ENCODE results near the gene HOXD4.

Gene HOXD4

DNA sequence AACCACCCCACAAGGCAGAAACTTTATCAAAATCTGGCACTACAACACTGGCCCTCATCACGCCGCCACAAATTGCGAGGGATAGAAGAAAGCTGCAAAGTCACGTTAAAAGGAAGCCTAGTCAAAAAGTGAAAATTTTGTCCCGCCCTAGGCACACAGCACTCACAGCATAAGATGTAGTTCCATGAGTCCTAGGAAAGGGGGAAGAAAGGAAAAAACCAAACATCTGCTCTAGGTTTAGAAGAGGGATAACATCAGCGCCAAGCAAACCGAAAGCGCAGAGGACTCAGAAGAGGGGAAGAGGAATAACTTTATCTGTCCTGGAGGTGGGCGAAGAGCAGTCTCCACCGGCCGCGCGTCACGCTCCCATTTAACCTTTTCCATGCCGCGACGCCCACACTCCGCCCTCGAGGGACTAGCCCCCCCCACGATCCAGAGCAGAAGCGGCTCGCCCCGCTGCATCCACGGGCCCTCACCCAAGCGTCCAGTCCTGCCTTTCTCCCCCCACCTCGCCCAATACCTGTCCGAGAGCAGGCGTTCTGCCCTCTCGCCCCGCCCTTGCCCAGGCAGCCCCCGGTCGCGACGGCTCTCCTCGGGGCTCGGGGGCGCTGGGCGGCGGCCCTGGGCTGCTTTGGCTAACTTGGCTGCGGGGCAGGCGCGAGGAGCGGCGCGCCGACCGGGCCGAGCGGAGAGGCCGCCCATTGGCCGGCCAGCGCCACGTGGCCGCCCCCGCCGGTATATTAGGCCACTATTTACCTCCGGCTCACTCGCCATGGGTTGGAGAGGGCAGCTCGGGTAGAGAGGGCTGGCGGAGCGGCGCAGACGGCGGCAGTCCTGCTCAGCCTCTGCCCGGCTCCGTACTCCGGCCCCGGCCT is 36.8 kb downstream of the HOXD4 start, which contains the start of gene HOXD1:
Gene HOXD1, plus strand, starts transcription at position 770 of the 875 bp plus-strand sequence. CDS start 134 bp downstream, outside the sequence.
- DNase-seq (ENCODE audit: low read depth in 2 of 3, low spot score in 2 of 3) = no peak

DNA sequence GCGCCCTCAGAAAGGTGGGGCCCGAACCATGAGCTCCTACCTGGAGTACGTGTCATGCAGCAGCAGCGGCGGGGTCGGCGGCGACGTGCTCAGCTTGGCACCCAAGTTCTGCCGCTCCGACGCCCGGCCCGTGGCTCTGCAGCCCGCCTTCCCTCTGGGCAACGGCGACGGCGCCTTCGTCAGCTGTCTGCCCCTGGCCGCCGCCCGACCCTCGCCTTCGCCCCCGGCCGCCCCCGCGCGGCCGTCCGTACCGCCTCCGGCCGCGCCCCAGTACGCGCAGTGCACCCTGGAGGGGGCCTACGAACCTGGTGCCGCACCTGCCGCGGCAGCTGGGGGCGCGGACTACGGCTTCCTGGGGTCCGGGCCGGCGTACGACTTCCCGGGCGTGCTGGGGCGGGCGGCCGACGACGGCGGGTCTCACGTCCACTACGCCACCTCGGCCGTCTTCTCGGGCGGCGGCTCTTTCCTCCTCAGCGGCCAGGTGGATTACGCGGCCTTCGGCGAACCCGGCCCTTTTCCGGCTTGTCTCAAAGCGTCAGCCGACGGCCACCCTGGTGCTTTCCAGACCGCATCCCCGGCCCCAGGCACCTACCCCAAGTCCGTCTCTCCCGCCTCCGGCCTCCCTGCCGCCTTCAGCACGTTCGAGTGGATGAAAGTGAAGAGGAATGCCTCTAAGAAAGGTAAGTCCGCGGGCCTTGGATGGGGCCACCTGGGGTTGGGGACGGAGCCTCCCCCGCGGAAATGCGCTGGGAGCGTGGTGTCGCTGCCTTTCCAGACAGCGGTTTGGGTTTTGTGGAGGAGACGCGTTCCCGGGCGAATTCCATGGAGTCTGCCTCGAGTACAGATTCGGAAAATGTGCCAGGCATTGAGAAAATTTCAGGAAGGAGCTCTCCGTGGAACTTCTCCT is 37.7 kb downstream of the HOXD4 start:
- DNase-seq (ENCODE audit: low read depth in 2 of 3, low spot score in 2 of 3) = no peak

DNA sequence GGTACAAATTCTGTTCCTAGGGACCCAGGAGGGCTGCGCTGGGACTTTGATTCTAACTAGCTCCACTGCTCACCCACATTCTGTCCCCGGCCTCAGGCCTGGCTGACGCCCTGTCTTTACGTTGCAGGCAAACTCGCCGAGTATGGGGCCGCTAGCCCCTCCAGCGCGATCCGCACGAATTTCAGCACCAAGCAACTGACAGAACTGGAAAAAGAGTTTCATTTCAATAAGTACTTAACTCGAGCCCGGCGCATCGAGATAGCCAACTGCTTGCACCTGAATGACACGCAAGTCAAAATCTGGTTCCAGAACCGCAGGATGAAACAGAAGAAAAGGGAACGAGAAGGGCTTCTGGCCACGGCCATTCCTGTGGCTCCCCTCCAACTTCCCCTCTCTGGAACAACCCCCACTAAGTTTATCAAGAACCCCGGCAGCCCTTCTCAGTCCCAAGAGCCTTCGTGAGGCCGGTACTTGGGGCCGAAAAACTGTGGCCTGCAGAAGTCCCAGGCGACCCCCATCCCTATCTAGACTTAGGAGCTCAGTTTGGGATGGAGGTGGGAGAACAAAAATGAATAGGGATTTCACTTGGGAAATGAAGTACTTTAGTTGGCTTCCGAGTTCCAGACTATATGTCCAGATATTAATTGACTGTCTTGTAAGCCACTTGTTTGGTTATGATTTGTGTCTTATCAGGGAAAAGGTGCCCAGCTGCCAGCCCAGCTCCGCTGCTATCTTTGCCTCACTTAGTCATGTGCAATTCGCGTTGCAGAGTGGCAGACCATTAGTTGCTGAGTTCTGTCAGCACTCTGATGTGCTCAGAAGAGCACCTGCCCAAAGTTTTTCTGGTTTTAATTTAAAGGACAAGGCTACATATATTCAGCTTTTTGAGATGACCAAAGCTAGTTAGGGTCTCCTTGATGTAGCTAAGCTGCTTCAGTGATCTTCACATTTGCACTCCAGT is 38.6 kb downstream of the HOXD4 start:
- DNase-seq (ENCODE audit: low read depth in 2 of 3, low spot score in 2 of 3) = no peak

DNA sequence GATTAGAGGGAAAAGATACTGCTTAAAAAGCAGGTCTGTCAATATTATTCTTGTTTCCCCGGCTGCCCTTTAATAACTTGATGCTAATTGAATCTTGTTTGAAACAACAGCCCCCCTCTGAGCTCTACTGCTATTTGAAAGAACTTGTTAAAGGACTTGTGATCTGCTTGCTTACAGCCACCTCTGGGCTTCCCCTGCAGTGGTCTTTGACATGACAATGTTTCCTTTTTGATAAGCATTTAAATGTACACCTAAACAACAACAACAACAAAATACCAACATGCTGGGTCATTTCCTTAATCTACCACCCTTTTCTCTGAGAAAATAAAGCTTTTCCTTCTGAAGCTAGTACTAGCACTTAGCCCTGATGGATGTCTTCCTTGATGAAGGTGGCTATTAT is 41.0 kb downstream of the HOXD4 start:
- DNase-seq (ENCODE audit: low read depth in 2 of 3, low spot score in 2 of 3) = no peak

DNA sequence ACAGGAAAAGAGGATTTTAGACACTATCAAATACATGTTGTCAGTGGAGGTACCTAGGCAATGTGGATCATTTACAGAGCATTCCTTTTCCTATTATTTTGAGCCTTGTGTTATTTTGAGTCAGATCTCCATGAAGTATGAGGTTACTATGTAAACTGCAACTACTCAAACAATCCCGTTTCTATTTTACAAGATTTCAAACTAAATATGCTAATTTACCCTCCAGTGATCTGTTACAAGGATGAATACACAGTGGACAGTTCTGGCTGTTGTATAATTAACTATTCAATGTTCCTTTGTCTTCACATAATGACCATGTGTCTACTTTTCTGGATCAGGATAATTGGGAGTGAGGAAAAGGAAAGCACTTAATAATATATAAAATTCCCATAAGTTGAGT is 41.7 kb downstream of the HOXD4 start:
- no peak for DNase-seq (ENCODE audit: low read depth in 2 of 3, low spot score in 2 of 3)

DNA sequence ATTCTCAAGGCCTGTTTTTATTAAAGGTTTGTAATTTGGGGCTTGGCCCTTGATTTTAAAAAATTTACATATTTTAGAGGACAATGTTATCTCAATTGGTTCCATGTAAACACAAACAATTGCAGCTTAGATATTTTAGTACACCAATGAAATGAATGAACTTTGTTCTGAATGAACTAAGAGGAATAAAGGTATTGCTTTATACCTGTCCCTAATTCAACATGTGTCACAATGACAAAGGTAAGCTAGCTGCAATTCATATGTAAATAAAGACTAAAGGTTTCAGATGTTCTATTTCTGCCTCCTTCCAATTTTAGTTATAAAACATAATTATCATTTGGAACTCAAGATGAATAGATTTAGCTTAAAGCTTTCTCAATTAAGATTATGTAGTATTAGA is 48.6 kb downstream of the HOXD4 start:
- DNase-seq (ENCODE audit: low read depth in 2 of 3, low spot score in 2 of 3) = no peak

DNA sequence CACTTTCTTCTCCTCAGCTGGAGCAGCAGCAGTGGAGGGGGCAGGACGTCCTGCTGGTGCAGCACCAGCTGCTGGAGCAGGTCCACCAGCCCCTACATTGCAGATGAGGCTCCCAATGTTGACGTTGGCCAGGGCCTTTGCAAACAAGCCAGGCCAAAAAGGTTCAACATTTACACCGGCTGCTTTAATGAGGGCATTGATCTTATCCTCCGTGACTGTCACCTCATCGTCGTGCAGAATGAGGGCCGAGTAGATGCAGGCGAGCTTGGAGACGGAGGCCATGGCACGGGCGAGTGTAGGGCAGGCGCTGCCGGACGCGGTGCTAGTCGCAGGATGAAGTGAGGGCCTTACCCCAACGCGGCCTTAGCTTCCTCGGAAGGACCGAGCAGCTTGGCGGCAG is 49.6 kb downstream of the HOXD4 start:
- no peak for DNase-seq (ENCODE audit: low read depth in 2 of 3, low spot score in 2 of 3)

DNA sequence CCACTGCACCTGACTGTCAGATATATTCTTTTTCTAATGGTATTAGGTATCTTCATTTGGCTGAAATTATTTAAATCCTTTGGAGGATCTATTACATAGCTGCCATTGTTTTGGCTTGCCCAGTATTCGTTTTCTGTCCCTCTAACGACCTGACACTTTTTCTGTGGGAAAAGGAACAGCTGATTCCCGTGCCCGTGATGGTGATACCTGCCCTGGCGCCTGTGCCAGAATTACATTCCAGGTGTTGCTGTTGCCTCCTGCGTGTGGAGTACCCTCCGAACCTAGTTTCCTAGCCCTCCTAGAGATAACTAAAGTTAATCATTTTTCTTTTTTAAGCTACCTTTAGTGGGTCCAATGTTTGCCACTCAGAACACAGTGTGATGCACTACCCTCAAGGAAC is 51.1 kb downstream of the HOXD4 start:
- DNase-seq (ENCODE audit: low read depth in 2 of 3, low spot score in 2 of 3) = no peak

Data from activated CD8-positive, alpha-beta memory T cell treated with anti-CD3 and anti-CD28 coated beads for 48 hours (primary cell).